Testis (tissue), 5 donors: ENCODE measurements around the gene PIP4P1. TPM values are rescaled to one million over a fixed set of nuclear protein-coding genes. Genes with fewer than 3 reads are reported as not detected.
"Not testable (repeated sequence)": the region's sequence is repeated elsewhere in the genome, so short reads cannot be mapped to it uniquely, and the experiment has no call there.

ENCODE experiments used
- DNase-seq: peaks from one replicate; pipeline ENCODE4 v3.0.0-alpha.2; 2019
- H3K27ac ChIP-seq, 2 donors: fragments of 200-600 bp; sonication (generic); one replicate each; pipeline ENCODE4 v1.5.1; 2019
- H3K27me3 ChIP-seq: fragments of 200-600 bp; sonication (generic); one replicate; pipeline ENCODE4 v1.5.1; 2019
- H3K36me3 ChIP-seq: fragments of 200-600 bp; sonication (generic); one replicate; pipeline ENCODE4 v1.5.1; 2017; ENCODE audit warnings: low read depth; ENCODE audit errors: missing control alignments
- H3K4me1 ChIP-seq: fragments of 200-600 bp; sonication (generic); one replicate; pipeline ENCODE4 v1.5.1; 2019
- H3K4me3 ChIP-seq, 2 donors: fragments of 200-600 bp; sonication (generic); one replicate each; pipeline ENCODE4 v1.5.1; 2017 to 2019
- H3K9me3 ChIP-seq: fragments of 200-600 bp; sonication (generic); one replicate; pipeline ENCODE4 v1.5.1; 2017
- POLR2A ChIP-seq: fragments of 450-650 bp; IDR thresholded peaks from one replicate; pipeline ENCODE4 v1.6.1; 2017; ENCODE audit warnings: antibody characterized with exemption, mild to moderate bottlenecking, moderate library complexity
- WGBS, 2 donors: methylation state at CpG; one replicate each; pipeline ENCODE4 v1.1.5; 2018; 5-methylcytosine and 5-hydroxymethylcytosine counted together
- intact Hi-C: fragments of 100-400 bp; cut with DNase I; formaldehyde crosslinking; loops from one replicate; pipeline ENCODE4 v1.15.1; 2023; ENCODE audit warnings: low total_unique reads
- long read RNA-seq, 2 donors: transcript quantifications; one replicate each; lab custom pipeline, GENCODE V29; 2026
- polyA plus RNA-seq: library from polyadenylated mRNA; stranded (reverse); fragments of 350-450 nt; fragmentation: Illumina TruSeq; extraction: RNeasy Lipid Tissue Mini Kit (QIAGEN cat#74804); gene quantifications from one replicate; pipeline ENCODE4 v1.2.3, GENCODE V29; 2014; ENCODE audit warnings: low read depth, low replicate concordance; ENCODE audit not compliant: insufficient read depth
- total RNA-seq, 2 donors: library from RNA; depleted of rRNA; stranded (reverse); fragments of >200 nt; gene quantifications; one replicate each; pipeline ENCODE4 v1.2.3, GENCODE V29; 2016
- TF ChIP-seq, protein P1 (sequence below), 3 experiments: fragments of 450-650 bp in 2 of 3; fragments of 200-600 bp in 1 of 3; sonication (generic) in 1 of 3; IDR thresholded peaks; one replicate each; pipeline ENCODE4 v1.5.1; 2016 to 2019; ENCODE audit warnings: antibody characterized with exemption in 3 of 3, mild to moderate bottlenecking in 2 of 3, moderate library complexity in 1 of 3

Gene PIP4P1
- total RNA-seq (10 to 100 TPM; 33.4 to 38.8 TPM), polyA plus RNA-seq (50.8 TPM)
- long read RNA-seq, donor 1, transcript PIP4P1-201 (7 exons, 1,961 nt) = major isoform, 22 of 43 reads
- long read RNA-seq, donor 1, transcript PIP4P1-202 (7 exons, 1,696 nt) = minor isoform, 13 of 43 reads
- long read RNA-seq, donor 1, partial matches to known transcripts = 5 of 43 reads
- long read RNA-seq, donor 1, other reads (novel, unspliced or antisense) = 0 of 43 reads
- long read RNA-seq, donor 2, transcript PIP4P1-201 (7 exons, 1,961 nt) = major isoform, 20 of 288 reads
- long read RNA-seq, donor 2, transcript PIP4P1-202 (7 exons, 1,696 nt) = minor isoform, 10 of 288 reads
- long read RNA-seq, donor 2, partial matches to known transcripts = 175 of 288 reads
- long read RNA-seq, donor 2, other reads (novel, unspliced or antisense) = 81 of 288 reads

GRCh38 chr14:20461225-20462141 is at the start of gene PIP4P1:
Gene PIP4P1, minus strand, starts transcription at chr14:20461434. Its CDS starts 109 bp downstream, at chr14:20461325.
- Histone ChIP-seq H3K9me3 (no peaks in the 10 kb centered on the region), H3K27ac (peak within 1 kb of the TSS; percentile 96), H3K4me1 (peaks cover 10% of the 10 kb centered on the region), H3K36me3 (no peaks in the 10 kb centered on the region), H3K27me3 (no peaks in the 10 kb centered on the region), H3K4me3 (peak within 1 kb of the TSS; percentile 97 to 99)
- intact Hi-C loops = no loop called here
- DNase-seq = peak; percentile 100
- TF ChIP-seq, protein P1, sequence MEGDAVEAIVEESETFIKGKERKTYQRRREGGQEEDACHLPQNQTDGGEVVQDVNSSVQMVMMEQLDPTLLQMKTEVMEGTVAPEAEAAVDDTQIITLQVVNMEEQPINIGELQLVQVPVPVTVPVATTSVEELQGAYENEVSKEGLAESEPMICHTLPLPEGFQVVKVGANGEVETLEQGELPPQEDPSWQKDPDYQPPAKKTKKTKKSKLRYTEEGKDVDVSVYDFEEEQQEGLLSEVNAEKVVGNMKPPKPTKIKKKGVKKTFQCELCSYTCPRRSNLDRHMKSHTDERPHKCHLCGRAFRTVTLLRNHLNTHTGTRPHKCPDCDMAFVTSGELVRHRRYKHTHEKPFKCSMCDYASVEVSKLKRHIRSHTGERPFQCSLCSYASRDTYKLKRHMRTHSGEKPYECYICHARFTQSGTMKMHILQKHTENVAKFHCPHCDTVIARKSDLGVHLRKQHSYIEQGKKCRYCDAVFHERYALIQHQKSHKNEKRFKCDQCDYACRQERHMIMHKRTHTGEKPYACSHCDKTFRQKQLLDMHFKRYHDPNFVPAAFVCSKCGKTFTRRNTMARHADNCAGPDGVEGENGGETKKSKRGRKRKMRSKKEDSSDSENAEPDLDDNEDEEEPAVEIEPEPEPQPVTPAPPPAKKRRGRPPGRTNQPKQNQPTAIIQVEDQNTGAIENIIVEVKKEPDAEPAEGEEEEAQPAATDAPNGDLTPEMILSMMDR (IDR thresholded peaks at IDR 0.05) = no peak
- TF ChIP-seq POLR2A = no peak
- WGBS, 2 donors = 0 to 1% methylated on average over 29 to 56 of the region's 67 CpGs

DNA sequence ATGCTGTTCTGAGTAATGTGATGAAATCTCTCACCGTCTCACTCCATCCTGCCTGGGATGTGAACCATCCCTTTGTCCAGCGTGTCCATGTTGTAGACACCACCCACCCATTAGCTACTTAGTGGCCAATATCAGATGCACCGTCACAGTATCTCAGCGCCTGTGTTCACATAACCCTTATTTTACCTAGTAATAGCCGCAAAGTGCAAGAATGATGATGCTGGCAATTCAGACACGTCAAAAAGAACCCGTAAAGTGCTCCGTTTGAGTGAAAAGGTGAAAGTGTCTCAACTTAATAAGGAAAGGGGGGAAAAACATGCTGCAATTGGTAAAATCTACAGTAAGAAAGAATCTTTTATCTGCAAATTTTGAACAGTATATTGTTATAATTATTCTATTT is 47.1 kb upstream of the PIP4P1 start:
- H3K4me1 ChIP-seq = no peaks in the 10 kb centered on the region
- intact Hi-C loops = no loop called here
- no peak for TF ChIP-seq POLR2A
- TF ChIP-seq, protein P1 (IDR thresholded peaks at IDR 0.05) = no peak
- no peaks in the 10 kb centered on the region for H3K36me3 ChIP-seq
- H3K4me3 ChIP-seq = no peak overlapping the region
- 91 to 95% methylated on average over 8 of the region's 8 CpGs for WGBS, 2 donors
- no peak for DNase-seq
- H3K27me3 ChIP-seq = no peaks in the 10 kb centered on the region
- no peaks in the 10 kb centered on the region for H3K9me3 ChIP-seq
- no peak overlapping the region for H3K27ac ChIP-seq

DNA sequence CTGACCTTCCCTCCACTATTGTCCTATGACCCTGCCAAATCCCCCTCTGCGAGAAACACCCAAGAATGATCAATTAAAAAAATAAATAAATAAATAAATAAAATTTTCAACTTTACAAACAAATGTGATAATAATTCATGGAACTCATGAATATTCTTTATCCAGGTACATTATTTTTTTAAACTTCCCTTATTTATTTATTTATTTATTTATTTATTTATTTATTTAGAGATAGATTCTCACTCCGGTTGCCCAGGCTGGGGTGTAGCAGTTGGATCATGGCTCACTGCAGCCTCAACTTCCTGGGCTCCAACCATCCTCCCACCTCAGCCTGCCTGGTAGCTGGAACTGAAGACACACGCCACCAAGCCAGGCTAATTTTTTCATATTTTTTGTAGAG is 46.3 kb upstream of the PIP4P1 start:
- H3K36me3 ChIP-seq, DNase-seq, H3K27ac ChIP-seq, H3K4me1 ChIP-seq, H3K9me3 ChIP-seq, intact Hi-C loops, H3K27me3 ChIP-seq, H3K4me3 ChIP-seq: not testable (repeated sequence)
- WGBS, 2 donors = 83 to 92% methylated on average over 3 of the region's 3 CpGs

GRCh38 chr14:20506752-20507151 is 45.5 kb upstream of the PIP4P1 start:
- DNase-seq, H3K4me1 ChIP-seq, H3K27ac ChIP-seq, H3K36me3 ChIP-seq, H3K9me3 ChIP-seq, H3K4me3 ChIP-seq, H3K27me3 ChIP-seq, intact Hi-C loops: not testable (repeated sequence)
- WGBS, 2 donors = no CpG with 5 or more reads among the region's 30 CpGs

DNA sequence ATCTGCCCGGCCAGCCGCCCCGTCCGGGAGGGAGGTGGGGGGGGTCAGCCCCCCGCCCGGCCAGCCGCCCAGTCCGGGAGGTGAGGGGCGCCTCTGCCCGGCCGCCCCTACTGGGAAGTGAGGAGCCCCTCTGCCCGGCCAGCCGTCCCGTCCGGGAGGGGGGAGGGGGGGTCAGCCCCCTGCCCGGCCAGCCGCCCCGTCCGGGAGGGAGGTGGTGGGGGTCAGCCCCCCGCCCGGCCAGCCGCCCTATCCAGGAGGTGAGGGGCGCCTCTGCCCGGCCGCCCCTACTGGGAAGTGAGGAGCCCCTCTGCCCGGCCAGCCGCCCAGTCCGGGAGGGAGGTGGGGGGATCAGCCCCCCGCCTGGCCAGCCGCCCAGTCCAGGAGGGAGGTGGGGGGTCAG is 45.0 kb upstream of the PIP4P1 start:
- intact Hi-C loops, H3K27me3 ChIP-seq, H3K4me1 ChIP-seq, DNase-seq, H3K27ac ChIP-seq, H3K9me3 ChIP-seq, H3K36me3 ChIP-seq, H3K4me3 ChIP-seq: not testable (repeated sequence)
- no CpG with 5 or more reads among the region's 30 CpGs for WGBS, 2 donors

DNA sequence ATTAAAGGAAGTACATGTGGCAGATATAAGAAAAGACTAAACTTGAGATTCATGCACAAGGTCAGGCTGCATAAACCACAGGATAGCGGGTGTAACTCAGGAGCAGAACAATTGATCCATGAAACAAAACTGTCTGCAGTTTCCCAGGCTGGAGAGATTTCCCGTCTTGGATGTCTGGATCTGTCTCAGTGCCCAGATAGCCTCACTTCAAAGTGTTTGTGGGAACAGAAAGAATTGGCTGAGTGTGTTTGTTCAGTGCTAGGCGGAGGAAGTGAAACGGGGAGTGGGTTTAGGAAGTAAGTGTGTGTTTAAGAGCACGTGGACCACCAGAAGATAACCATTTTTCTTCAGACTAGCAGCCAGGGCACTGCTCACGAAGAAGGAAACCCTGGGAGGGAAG is 42.7 kb upstream of the PIP4P1 start:
- Histone ChIP-seq H3K36me3 (no peaks in the 10 kb centered on the region), H3K4me3 (no peak overlapping the region), H3K4me1 (no peaks in the 10 kb centered on the region), H3K27me3 (no peaks in the 10 kb centered on the region), H3K9me3 (no peaks in the 10 kb centered on the region), H3K27ac (no peak overlapping the region)
- 38 to 54% methylated on average over 6 of the region's 6 CpGs for WGBS, 2 donors
- no peak for DNase-seq
- no peak for TF ChIP-seq POLR2A
- TF ChIP-seq, protein P1 (IDR thresholded peaks at IDR 0.05) = no peak
- intact Hi-C loops = no loop called here
